Kidney (tissue), 14 donors: ENCODE data around the gene TCIRG1. TPM values are rescaled to one million over a fixed set of nuclear protein-coding genes. Genes with fewer than 3 reads are reported as not detected.

ENCODE experiments used
- DNase-seq, 5 donors: peaks; one replicate each; pipeline ENCODE4 v3.0.0-alpha.2; 2013 to 2020
- FAIRE-seq: peaks from 2 replicates; lab custom pipeline; 2012; peaks lifted over from hg19 to GRCh38; lab: Jason Lieb, UNC
- H3K27ac ChIP-seq, 2 donors: one replicate each; pipeline ENCODE4 v1.7.0; 2013; ENCODE audit warnings: low read depth in 2 of 2, low read length in 2 of 2, inconsistent platforms in 1 of 2
- H3K27me3 ChIP-seq: one replicate; pipeline ENCODE4 v1.7.1; 2013; ENCODE audit warnings: low read length, inconsistent platforms; ENCODE audit not compliant: control insufficient read depth, insufficient read depth
- H3K36me3 ChIP-seq, 3 donors: one replicate each; pipeline versions ENCODE4 v1.7.0 to v1.7.1; 2013; ENCODE audit warnings: low read length in 3 of 3, control low read depth in 1 of 3, inconsistent platforms in 1 of 3; ENCODE audit not compliant: insufficient read depth in 3 of 3, control insufficient read depth in 2 of 3
- H3K4me1 ChIP-seq, 3 donors: one replicate each; pipeline versions ENCODE4 v1.7.0 to v1.7.1; 2013; ENCODE audit warnings: low read length in 3 of 3, inconsistent platforms in 1 of 3, low read depth in 1 of 3; ENCODE audit not compliant: control insufficient read depth in 2 of 3, insufficient read depth in 2 of 3
- H3K4me3 ChIP-seq, 3 donors: one replicate each; pipeline versions ENCODE4 v1.7.0 to v1.8.1; 2013; ENCODE audit warnings: low read length in 3 of 3, control low read depth in 1 of 3, inconsistent platforms in 1 of 3
- H3K9ac ChIP-seq, 3 donors: one replicate each; pipeline versions ENCODE4 v1.7.0 to v1.7.1; 2013; ENCODE audit warnings: low read length in 3 of 3, control low read depth in 1 of 3, inconsistent platforms in 1 of 3
- H3K9me3 ChIP-seq, 3 donors: one replicate each; pipeline versions ENCODE4 v1.7.0 to v1.7.1; 2013; ENCODE audit warnings: low read length in 3 of 3, control low read depth in 1 of 3, inconsistent platforms in 1 of 3; ENCODE audit not compliant: control insufficient read depth in 2 of 3, insufficient read depth in 1 of 3
- CTCF ChIP-seq: IDR thresholded peaks from 3 replicates; pipeline ENCODE4 v1.5.1; 2012; ENCODE audit warnings: mild to moderate bottlenecking, moderate library complexity, borderline replicate concordance; ENCODE audit not compliant: insufficient read depth; ENCODE audit errors: extremely low read depth
- intact Hi-C: fragments of 100-400 bp; cut with DNase I; formaldehyde crosslinking; loops from one replicate; pipeline ENCODE4 v1.11.1; 2022
- polyA plus RNA-seq: library from polyadenylated mRNA; stranded (reverse); fragments of 350-450 nt; fragmentation: Illumina TruSeq; extraction: RNeasy Lipid Tissue Mini Kit (QIAGEN cat#74804); gene quantifications from one replicate; pipeline ENCODE4 v1.2.3, GENCODE V29; 2014; ENCODE audit warnings: low read depth, low replicate concordance; ENCODE audit not compliant: insufficient read depth
- total RNA-seq: library from RNA; stranded (reverse); fragmentation: NEBNext Ultra II Directional; extraction: Animal tissue kit (Norgen Biotek cat#: 25700); gene quantifications from one replicate; pipeline ENCODE4 v1.2.1, GENCODE V29; 2021
- donor health status: control.
- donor health status: control.
- donor health status: control.
- donor health status: control.
- donor health status: control.
- donor health status: DM: yes; HTN: yes; CAD: no.
- donor health status: Normal renal cell carcinoma (clear cell type).

TCIRG1 gene
- total and polyA plus RNA-seq, 2 donors from 2014 or later = 36.3 to 97.1 TPM

GRCh38 chr11:68053981-68054812 lies 15.4 kb downstream of the TCIRG1 start:
- Histone ChIP-seq H3K27ac (no peak overlapping the region), H3K27me3 (no peaks in the 10 kb centered on the region), H3K36me3 (peaks cover 0 to 8% (median 3%) of the 10 kb centered on the region in 3 donors), H3K4me3 (no peak overlapping the region), H3K9ac (no peak overlapping the region), H3K9me3 (no peaks in the 10 kb centered on the region), H3K4me1 (no peaks in the 10 kb centered on the region)
- intact Hi-C loops = no loop called here
- TF ChIP-seq CTCF = no peak
- no peak for FAIRE-seq
- DNase-seq = no peak

DNA sequence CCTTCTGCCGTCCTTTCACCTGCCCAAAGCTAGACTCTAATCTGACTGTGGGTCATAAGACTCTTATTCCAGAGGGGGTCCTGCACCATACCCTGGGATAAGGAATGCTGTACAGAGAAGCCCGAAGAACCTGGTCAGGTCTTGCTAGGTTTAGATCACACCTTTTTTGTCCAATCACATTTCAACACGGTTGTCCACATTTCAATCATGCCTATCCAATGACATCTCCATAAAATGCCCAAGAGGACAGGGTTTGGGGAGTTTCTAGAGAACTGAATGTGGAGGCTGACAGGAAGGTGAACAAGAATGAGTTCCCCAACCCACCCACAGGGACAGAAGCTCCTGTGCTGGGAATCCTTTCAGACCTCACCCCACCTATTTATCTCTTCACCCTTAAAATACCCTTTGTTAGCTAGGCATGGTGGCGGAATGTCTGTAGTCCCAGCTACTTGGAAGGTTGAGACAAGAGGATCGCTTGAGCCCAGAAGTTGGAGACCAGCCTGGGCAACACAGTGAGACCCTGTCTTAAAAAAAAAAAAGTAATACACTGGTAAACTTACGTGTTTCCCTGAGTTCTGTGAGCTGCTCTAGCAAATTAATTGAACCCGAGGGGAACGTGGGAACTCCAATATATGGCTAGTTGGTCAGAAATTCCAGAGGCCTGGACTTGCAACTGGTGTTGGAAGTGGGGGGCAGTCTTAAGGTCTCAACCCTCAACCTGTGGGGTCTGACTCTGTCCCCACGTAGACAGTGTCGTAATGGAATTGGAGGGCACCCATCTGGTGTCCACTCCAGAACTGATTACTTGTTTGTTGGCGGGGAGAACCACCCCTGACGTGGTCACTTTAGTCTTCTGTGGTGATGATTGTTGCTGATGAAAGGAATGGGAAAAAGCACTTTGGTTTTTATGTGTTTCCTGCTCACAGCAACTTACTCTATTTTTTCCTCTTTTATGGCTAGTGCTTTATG lies 17.8 kb downstream of the TCIRG1 start:
- no peak overlapping the region for H3K27ac ChIP-seq
- FAIRE-seq (no peak), DNase-seq (no peak)
- H3K9me3 ChIP-seq = no peaks in the 10 kb centered on the region
- intact Hi-C loops = no loop called here
- H3K36me3 ChIP-seq = peaks cover 0 to 11% (median 6%) of the 10 kb centered on the region in 3 donors
- H3K4me1 ChIP-seq = no peaks in the 10 kb centered on the region
- H3K9ac ChIP-seq = no peak overlapping the region
- TF ChIP-seq CTCF = no peak
- H3K27me3 ChIP-seq = no peaks in the 10 kb centered on the region
- H3K4me3 ChIP-seq = no peak overlapping the region

DNA sequence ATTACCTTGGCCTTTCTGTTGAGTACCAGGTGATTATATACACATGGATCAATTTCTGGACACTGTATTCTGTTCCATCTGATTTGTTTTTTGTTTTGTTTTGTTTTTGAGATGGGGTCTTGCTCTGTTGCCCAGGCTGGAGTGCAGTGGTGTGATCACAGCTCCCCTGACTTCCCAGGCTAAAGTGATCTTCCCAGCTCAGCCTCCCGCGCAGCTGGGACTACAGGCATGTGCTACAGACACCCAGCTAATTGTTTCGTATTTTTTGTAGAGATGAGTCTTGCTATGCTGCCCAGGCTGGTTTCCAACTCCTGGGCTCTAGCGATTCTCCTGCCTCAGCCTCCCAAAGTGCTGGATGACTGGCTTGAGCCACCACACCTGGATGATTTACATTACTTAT lies 19.0 kb downstream of the TCIRG1 start:
- Histone ChIP-seq H3K27me3 (no peaks in the 10 kb centered on the region), H3K9me3 (no peaks in the 10 kb centered on the region), H3K9ac (no peak overlapping the region), H3K4me3 (no peak overlapping the region), H3K27ac (no peak overlapping the region), H3K36me3 (peaks cover 0 to 20% (median 12%) of the 10 kb centered on the region in 3 donors), H3K4me1 (no peaks in the 10 kb centered on the region)
- intact Hi-C loops = no loop called here
- TF ChIP-seq CTCF = no peak
- FAIRE-seq (no peak), DNase-seq (no peak)
